ENCODE results near the gene F2RL1.

GRCh38 chr5:76801159-76801802 is 17.5 kb upstream of the F2RL1 start:
- TF ChIP-seq CTCF (IDR thresholded peaks at IDR 0.05), result no peak
- no peak for TF ChIP-seq POLR2AphosphoS5 (IDR thresholded peaks at IDR 0.05)

Measured in prostate gland (tissue), 2 donors.